Measurements from ENCODE around the gene VPS35L.
"Not testable (repeated sequence)": the region's sequence is repeated elsewhere in the genome, so short reads cannot be mapped to it uniquely, and the experiment has no call there.

Gene VPS35L

GRCh38 chr16:19540241-19540970, 15.1 kb upstream of the VPS35L start:
- DNase-seq = no peak

- DNase-seq = no peak
Measured at GRCh38 chr16:19542138-19542821, 13.2 kb upstream of the VPS35L start.

GRCh38 chr16:19543278-19543996, 12.1 kb upstream of the VPS35L start:
- DNase-seq = not testable (repeated sequence)

GRCh38 chr16:19548144-19548543, 7.4 kb upstream of the VPS35L start:
- no peak for DNase-seq

- no peak for DNase-seq
Measured at GRCh38 chr16:19549673-19550072, 5.8 kb upstream of the VPS35L start.

- peak; percentile 5 to 35 for DNase-seq
Measured at GRCh38 chr16:19555938-19556771, 652 bp downstream of the VPS35L start.

- peak in 1 of 2 donors; percentile 70 for DNase-seq
Measured at GRCh38 chr16:19559242-19559910, 3.9 kb downstream of the VPS35L start.

- no peak for DNase-seq
Measured at GRCh38 chr16:19560078-19560477, 4.6 kb downstream of the VPS35L start.

- DNase-seq = no peak
Measured at GRCh38 chr16:19563377-19563776, 7.9 kb downstream of the VPS35L start.

GRCh38 chr16:19566362-19566761, 10.9 kb downstream of the VPS35L start:
- DNase-seq = no peak

- DNase-seq = no peak
Measured at GRCh38 chr16:19567560-19567959, 12.1 kb downstream of the VPS35L start.

GRCh38 chr16:19573997-19574396, 18.5 kb downstream of the VPS35L start:
- DNase-seq = no peak

- no peak for DNase-seq
Measured at GRCh38 chr16:19574615-19575014, 19.1 kb downstream of the VPS35L start.

- no peak for DNase-seq
Measured at GRCh38 chr16:19578378-19578971, 23.0 kb downstream of the VPS35L start.

GRCh38 chr16:19582050-19582831, 26.7 kb downstream of the VPS35L start:
- DNase-seq = no peak

- DNase-seq = peak; percentile 9 to 55
Measured at GRCh38 chr16:19583665-19584300, 28.3 kb downstream of the VPS35L start.

GRCh38 chr16:19588661-19589060, 33.2 kb downstream of the VPS35L start:
- no peak for DNase-seq

GRCh38 chr16:19589106-19589505, 33.6 kb downstream of the VPS35L start:
- DNase-seq = no peak

- DNase-seq = no peak
Measured at GRCh38 chr16:19589771-19590302, 34.3 kb downstream of the VPS35L start.
